Umbilical cord (tissue), 2 donors: Measurements from ENCODE around the gene AMELY. TPM values are rescaled to one million over a fixed set of nuclear protein-coding genes. Genes with fewer than 3 reads are reported as not detected.
"Not testable (repeated sequence)": the region's sequence is repeated elsewhere in the genome, so short reads cannot be mapped to it uniquely, and the experiment has no call there.

ENCODE experiments used
- DNase-seq: peaks from one replicate; pipeline ENCODE4 v3.0.0-alpha.2; 2015; ENCODE audit warnings: low spot score
- total RNA-seq: library from RNA; depleted of rRNA; stranded (reverse); fragments of >200 nt; gene quantifications from one replicate; pipeline ENCODE4 v1.2.3, GENCODE V29; 2014; ENCODE audit warnings: low replicate concordance; ENCODE audit not compliant: insufficient read depth

AMELY gene, protein sequence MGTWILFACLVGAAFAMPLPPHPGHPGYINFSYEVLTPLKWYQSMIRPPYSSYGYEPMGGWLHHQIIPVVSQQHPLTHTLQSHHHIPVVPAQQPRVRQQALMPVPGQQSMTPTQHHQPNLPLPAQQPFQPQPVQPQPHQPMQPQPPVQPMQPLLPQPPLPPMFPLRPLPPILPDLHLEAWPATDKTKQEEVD
- total RNA-seq, result not detected

GRCh38 chrY:6911253-6911881 lies at the start of gene AMELY:
TSS of gene AMELY (minus strand) at chrY:6911752. CDS start at chrY:6872608, 39,144 bp downstream.
- DNase-seq, result peak; percentile 1

- DNase-seq, result no peak
Observed at GRCh38 chrY:6949947-6950346, 38.4 kb upstream of the AMELY start.

DNA sequence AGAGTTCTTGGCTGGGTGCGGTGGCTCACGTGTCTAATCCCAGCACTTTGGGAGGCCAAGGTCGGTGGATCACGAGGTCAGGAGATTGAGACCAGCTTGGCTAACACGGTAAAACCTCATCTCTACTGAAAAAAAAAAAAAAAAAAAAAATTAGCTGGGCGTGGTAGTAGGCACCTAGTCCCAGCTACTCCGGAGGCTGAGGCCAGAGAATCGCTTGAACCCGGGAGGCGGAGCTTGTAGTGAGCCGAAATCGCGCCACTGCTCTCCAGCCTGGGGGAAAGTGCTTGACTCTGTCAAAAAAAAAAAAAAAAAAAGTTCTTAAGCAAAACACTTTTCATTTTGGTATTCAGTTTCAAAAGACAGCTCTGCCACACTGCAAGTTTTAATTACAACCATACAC lies 36.8 kb upstream of the AMELY start:
- no peak for DNase-seq

GRCh38 chrY:6947695-6948094 lies 36.1 kb upstream of the AMELY start:
- peak; percentile 15 for DNase-seq

DNA sequence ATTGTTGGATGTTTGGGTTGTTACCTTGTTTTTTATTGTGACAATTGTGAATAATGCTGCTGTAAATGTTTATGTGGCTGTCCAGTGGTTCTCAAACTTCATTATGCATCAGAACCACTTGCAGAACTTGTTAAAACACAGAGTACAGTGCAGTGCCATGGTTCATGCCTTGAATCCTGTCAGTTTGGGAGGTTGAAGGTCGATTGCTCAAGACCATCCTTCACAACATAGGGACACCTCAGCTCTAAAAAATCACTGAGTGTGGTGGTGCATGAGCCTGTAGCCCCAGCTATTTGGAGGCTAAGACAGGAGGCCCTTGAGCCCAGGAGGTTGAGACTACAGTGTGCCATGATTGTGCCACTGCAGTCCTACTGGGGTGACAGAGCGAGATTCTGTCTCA lies 23.9 kb upstream of the AMELY start:
- DNase-seq, result no peak

DNA sequence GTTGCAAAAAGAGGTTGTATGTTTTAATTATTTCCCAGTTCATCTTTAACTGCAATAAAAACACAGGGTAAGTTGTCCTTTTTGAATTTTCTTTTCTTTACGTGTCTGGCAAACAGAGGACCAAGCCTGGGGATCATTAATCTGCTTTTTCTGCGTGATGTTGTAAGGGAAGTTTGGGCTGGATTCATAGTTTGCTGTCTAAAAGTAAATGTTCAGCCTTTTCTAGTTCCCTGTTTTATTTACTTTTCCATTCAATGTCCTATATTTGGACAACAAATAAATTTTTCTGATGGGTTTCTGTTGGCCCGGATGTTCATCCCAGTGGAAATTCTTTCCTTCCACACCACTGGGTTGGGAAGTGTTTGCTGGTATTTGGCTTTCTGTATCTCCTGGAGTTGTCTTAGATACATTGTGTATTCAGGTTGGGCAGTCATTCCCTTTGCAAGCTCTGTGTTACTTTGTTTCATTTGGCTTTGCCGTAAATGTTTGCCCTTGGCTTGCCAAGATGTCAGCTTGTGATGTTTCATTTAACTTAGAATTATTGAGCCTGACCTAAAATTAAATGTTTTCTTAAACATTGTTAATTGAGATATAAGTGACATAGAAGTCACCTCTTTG lies 20.3 kb upstream of the AMELY start:
- DNase-seq, result no peak

DNA sequence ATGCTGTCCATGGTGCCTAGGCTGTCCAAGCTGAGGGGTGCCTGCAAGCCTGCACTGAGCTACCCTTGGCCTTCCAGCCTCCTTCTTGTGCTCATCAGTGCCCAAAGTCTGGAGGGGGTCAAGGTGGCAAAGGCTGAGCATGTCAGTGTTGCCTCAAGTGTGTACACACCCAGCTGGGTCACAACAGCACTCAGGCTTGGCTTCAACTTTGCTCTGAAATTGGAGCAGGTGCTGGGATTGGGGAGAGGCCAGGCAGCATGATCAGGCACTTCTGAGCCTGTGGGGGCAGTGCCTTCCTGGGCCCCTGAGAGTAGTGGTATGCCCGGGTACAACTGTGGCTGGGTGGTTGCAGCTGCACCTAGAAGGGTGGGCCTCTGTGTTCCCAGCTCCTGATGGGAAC lies 17.7 kb upstream of the AMELY start:
- DNase-seq, result no peak

GRCh38 chrY:6928265-6928664 lies 16.7 kb upstream of the AMELY start:
- no peak for DNase-seq

GRCh38 chrY:6921061-6921460 lies 9.5 kb upstream of the AMELY start:
- no peak for DNase-seq

DNA sequence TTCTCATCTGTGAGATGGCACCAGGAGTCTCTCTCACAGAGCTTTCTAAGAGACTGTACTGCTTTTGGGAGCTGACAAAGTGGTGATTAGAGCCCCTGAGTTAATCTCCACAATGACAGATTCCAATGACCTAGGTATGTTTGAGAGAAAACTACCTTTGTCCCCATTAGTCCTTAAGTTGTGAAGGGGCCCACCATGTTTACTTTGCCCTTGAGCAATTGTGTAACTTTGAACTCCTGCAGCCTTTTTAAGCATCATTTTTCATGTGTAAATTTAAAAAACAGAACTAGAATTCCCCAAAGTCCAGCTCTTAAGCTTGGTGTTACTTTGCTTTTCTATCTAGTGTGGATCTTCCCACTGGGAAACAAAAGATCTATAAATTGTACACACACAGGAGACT lies 1.8 kb upstream of the AMELY start:
- no peak for DNase-seq

- DNase-seq, result peak; percentile 1
Observed at GRCh38 chrY:6910372-6911252, 940 bp downstream of the AMELY start, which contains the start of gene TBL1Y. TSS of gene TBL1Y (plus strand) at chrY:6910697. CDS start at chrY:7025085, 114,388 bp downstream.

DNA sequence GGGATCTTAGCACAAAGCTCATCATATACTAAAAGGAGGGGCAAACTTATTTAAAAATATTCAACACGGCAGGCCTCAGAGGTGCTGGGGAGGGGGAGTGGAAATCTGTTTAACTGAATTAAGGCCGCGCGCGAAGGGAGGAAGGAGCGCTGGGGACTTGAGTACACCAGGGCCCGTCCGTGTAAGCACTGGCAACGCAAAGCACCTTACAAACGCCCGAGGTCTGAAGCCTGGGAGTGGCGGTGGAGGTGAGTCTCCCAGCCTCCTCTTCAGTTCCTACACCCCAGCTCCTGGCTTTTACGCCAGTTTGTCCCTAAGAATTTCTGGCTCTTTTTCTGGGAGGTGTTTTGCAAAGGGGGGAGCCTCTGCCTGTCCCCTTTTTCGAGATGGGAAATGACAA lies 1.7 kb downstream of the AMELY start:
- DNase-seq, result peak; percentile 3

- DNase-seq, result peak; percentile 4
Observed at GRCh38 chrY:6909118-6909521, 2.4 kb downstream of the AMELY start.

DNA sequence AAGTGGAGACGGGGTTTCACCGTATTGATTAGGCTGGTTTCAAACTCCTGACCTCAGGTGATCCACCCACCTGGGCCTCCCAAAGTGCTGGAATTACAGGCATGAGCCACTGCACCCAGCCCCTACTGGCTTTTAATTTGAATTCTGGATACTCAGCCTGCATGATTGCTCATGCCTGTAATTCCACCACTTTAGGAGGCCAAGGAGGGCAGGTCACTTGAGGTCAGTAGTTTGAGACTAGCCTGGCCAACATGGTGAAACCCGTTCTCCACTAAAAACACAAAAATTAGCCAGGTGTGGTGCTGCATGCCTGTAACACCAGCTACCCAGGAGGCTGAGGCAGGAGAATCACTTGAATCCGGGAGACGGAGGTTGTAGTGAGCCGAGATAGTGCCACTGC lies 3.5 kb downstream of the AMELY start:
- DNase-seq, result not testable (repeated sequence)

GRCh38 chrY:6907591-6907990 lies 4.0 kb downstream of the AMELY start:
- DNase-seq, result peak; percentile 5

- DNase-seq, result not testable (repeated sequence)
Observed at GRCh38 chrY:6902116-6902515, 9.4 kb downstream of the AMELY start.

DNA sequence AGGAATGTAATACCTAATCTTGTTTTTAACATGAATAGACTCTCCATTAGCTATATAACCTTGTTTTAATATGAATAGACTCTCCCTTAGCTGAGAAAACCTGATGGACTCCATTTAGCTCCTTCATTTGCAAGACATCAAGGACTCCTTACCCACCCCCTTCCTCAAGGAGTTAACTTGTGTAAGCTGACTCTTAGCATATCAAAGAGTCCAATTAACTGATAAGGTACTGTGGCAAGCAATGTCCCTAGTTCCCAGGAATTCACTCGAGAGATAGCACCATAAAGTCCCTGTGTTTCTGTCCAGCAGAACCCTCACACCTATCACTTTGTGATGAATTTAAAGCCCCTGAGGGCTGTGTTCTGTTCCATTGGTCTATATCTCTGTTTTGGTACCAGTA lies 16.3 kb downstream of the AMELY start:
- no peak for DNase-seq

- DNase-seq, result no peak
Observed at GRCh38 chrY:6894496-6894895, 17.1 kb downstream of the AMELY start.

- DNase-seq, result no peak
Observed at GRCh38 chrY:6849384-6849783, 62.2 kb downstream of the AMELY start.

DNA sequence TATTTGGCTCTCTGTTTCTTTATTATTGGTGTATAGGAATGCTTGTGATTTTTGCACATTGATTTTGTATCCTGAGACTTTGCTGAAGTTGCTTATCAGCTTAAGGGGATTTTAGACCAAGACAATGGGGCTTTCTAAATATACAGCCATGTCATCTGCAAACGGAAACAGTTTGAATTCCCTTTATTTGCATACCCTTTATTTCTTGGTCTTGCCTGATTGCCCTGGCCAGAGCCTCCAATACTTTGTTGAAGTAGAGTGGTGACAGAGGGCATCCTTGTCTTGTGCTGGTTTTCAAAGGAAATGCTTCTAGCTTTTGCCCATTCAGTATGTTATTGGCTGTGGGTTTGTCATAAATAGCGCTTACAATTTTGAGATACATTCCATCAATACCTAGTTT lies 68.9 kb downstream of the AMELY start:
- not testable (repeated sequence) for DNase-seq
